Measurements from ENCODE around the gene PRH1.

Gene PRH1

GRCh38 chr12:10884086-10884725, at the start of gene PRH1:
Gene PRH1, minus strand, starts transcription at chr12:10884255. Its CDS starts 38 bp downstream, at chr12:10884217.
- no peak for DNase-seq

GRCh38 chr12:10928746-10929286, 44.8 kb upstream of the PRH1 start, which contains the start of gene PRH2:
Gene PRH2, plus strand, starts transcription at chr12:10929236. Its CDS starts 38 bp downstream, at chr12:10929274.
- DNase-seq, result no peak

- DNase-seq, result no peak
Measured at GRCh38 chr12:10926269-10926668, 42.2 kb upstream of the PRH1 start.

- no peak for DNase-seq
Measured at GRCh38 chr12:10919809-10920208, 35.8 kb upstream of the PRH1 start.

GRCh38 chr12:10910380-10910779, 26.3 kb upstream of the PRH1 start:
- no peak for DNase-seq

GRCh38 chr12:10909462-10909861, 25.4 kb upstream of the PRH1 start, which contains the start of gene TAS2R13:
Gene TAS2R13, minus strand, starts transcription at chr12:10909562. Its CDS starts 264 bp downstream, at chr12:10909298.
- DNase-seq, result no peak

GRCh38 chr12:10904686-10905085, 20.6 kb upstream of the PRH1 start:
- DNase-seq, result no peak

- no peak for DNase-seq
Measured at GRCh38 chr12:10901427-10901826, 17.4 kb upstream of the PRH1 start.

- DNase-seq, result no peak
Measured at GRCh38 chr12:10900972-10901371, 16.9 kb upstream of the PRH1 start.

- DNase-seq, result no peak
Measured at GRCh38 chr12:10900530-10900929, 16.5 kb upstream of the PRH1 start.

- DNase-seq, result no peak
Measured at GRCh38 chr12:10896854-10897253, 12.8 kb upstream of the PRH1 start.

- no peak for DNase-seq
Measured at GRCh38 chr12:10891937-10892336, 7.9 kb upstream of the PRH1 start.

GRCh38 chr12:10889226-10889625, 5.2 kb upstream of the PRH1 start:
- DNase-seq, result no peak

GRCh38 chr12:10873378-10873777, 10.7 kb downstream of the PRH1 start:
- no peak for DNase-seq

- DNase-seq, result no peak
Measured at GRCh38 chr12:10867381-10867780, 16.7 kb downstream of the PRH1 start.

GRCh38 chr12:10863512-10864218, 20.4 kb downstream of the PRH1 start:
- DNase-seq, result no peak

GRCh38 chr12:10861366-10861765, 22.7 kb downstream of the PRH1 start:
- DNase-seq, result no peak

- no peak for DNase-seq
Measured at GRCh38 chr12:10855807-10856206, 28.2 kb downstream of the PRH1 start.

GRCh38 chr12:10853776-10854175, 30.3 kb downstream of the PRH1 start:
- no peak for DNase-seq

- DNase-seq, result no peak
Measured at GRCh38 chr12:10851243-10851858, 32.7 kb downstream of the PRH1 start.

- DNase-seq, result no peak
Measured at GRCh38 chr12:10849425-10849878, 34.6 kb downstream of the PRH1 start, which contains the start of gene PRR4. Gene PRR4, minus strand, starts transcription at chr12:10849475. Its CDS starts 38 bp downstream, at chr12:10849437.

- no peak for DNase-seq
Measured at GRCh38 chr12:10847744-10848143, 36.3 kb downstream of the PRH1 start.

- DNase-seq, result no peak
Measured at GRCh38 chr12:10842862-10843261, 41.2 kb downstream of the PRH1 start.

All from activated gamma-delta T cell treated with Interleukin-2 at 50 U/mL for 16 hours (primary cell).